WTC11 (cell line): ENCODE measurements around the gene HCFC2. TPM values are rescaled to one million over a fixed set of nuclear protein-coding genes. Genes with fewer than 3 reads are reported as not detected.

ENCODE experiments used
- ATAC-seq: fragments of 200-7000 bp; cut with Tn5 transposase; 2 replicates; pipeline ENCODE4 v1.10.0; 2021; ENCODE audit warnings: mild to moderate bottlenecking, moderate library complexity
- CTCF ChIA-PET: fragments of 300-600 bp; sonication (Branson Sonifier 250); formaldehyde crosslinking; loops from one replicate; lab custom pipeline; 2021; ENCODE audit warnings: antibody characterized with exemption; lab: Charles Lee
- POLR2A ChIA-PET: fragments of 350-600 bp; sonication (Branson Sonifier 250); formaldehyde crosslinking; loops from one replicate; lab custom pipeline; 2021; ENCODE audit warnings: antibody characterized with exemption; lab: Charles Lee
- DNase-seq: peaks from one replicate; pipeline ENCODE4 v3.0.0; 2021; ENCODE audit warnings: low spot score
- H3K27ac Mint-ChIP-seq: 2 replicates; pipeline ENCODE4 v1.8.0; 2021; ENCODE audit warnings: mixed read lengths
- H3K27me3 Mint-ChIP-seq: 2 replicates; pipeline ENCODE4 v1.8.0; 2021; ENCODE audit warnings: low read depth, mild to moderate bottlenecking, moderate library complexity, mixed read lengths
- H3K36me3 Mint-ChIP-seq: 2 replicates; pipeline ENCODE4 v1.8.0; 2021; ENCODE audit warnings: mixed read lengths
- H3K4me1 Mint-ChIP-seq: 2 replicates; pipeline ENCODE4 v1.8.0; 2022; ENCODE audit warnings: mixed read lengths
- H3K4me3 Mint-ChIP-seq: 2 replicates; pipeline ENCODE4 v1.8.0; 2021; ENCODE audit warnings: mild to moderate bottlenecking, moderate library complexity, mixed read lengths
- H3K9me3 Mint-ChIP-seq: 2 replicates; pipeline ENCODE4 v1.8.0; 2021; ENCODE audit warnings: mixed read lengths
- FOXJ3 ChIP-seq: sonication (generic); formaldehyde crosslinking; IDR thresholded peaks from 2 replicates; pipeline ENCODE4 v1.9.0; 2021; ENCODE audit warnings: missing genetic modification reagents, mild to moderate bottlenecking, borderline replicate concordance
- HMGA2 ChIP-seq: fragments of 250-450 bp; sonication (Bioruptor Pico); IDR thresholded peaks from 2 replicates; pipeline ENCODE4 v1.4.0; 2021; ENCODE audit warnings: mild to moderate bottlenecking, moderate library complexity
- JUN ChIP-seq: sonication (generic); formaldehyde crosslinking; IDR thresholded peaks from 2 replicates; pipeline ENCODE4 v1.8.0; 2023; ENCODE audit warnings: mild to moderate bottlenecking, missing genetic modification reagents
- SMAD4 ChIP-seq: sonication (generic); formaldehyde crosslinking; IDR thresholded peaks from 2 replicates; pipeline ENCODE4 v1.8.0; 2022; ENCODE audit warnings: mild to moderate bottlenecking, missing genetic modification reagents
- ZNF138 ChIP-seq: sonication (generic); formaldehyde crosslinking; conservative IDR thresholded peaks from 2 replicates; pipeline ENCODE4 v1.8.1; 2022; ENCODE audit warnings: mild to moderate bottlenecking, moderate library complexity, missing genetic modification reagents
- ZNF263 ChIP-seq: sonication (generic); formaldehyde crosslinking; IDR thresholded peaks from 2 replicates; pipeline ENCODE4 v1.8.1; 2022; ENCODE audit warnings: low read depth, mild to moderate bottlenecking, moderate library complexity, missing genetic modification reagents
- total RNA-seq: library from RNA; stranded (reverse); gene quantifications from 3 replicates; pipeline ENCODE4 v1.2.3, GENCODE V29; 2021
- TF ChIP-seq, protein P1 (sequence below): sonication (generic); formaldehyde crosslinking; IDR thresholded peaks from 2 replicates; pipeline ENCODE4 v1.8.0; 2022; ENCODE audit warnings: missing genetic modification reagents
- TF ChIP-seq, protein P2 (sequence below): fragments of 250-450 bp; sonication (Bioruptor Pico); IDR thresholded peaks from 2 replicates; pipeline ENCODE4 v1.9.0; 2021; ENCODE audit warnings: moderate library complexity, mild to moderate bottlenecking, inconsistent platforms, borderline replicate concordance
- TF ChIP-seq, protein P3 (sequence below): fragments of 250-450 bp; sonication (Bioruptor Pico); IDR thresholded peaks from 2 replicates; pipeline ENCODE4 v1.9.0; 2021; ENCODE audit warnings: mild to moderate bottlenecking, borderline replicate concordance
- TF ChIP-seq, protein P4 (sequence below): sonication (generic); formaldehyde crosslinking; IDR thresholded peaks from 2 replicates; pipeline ENCODE4 v1.8.0; 2022; ENCODE audit warnings: mild to moderate bottlenecking, missing genetic modification reagents
- TF ChIP-seq, protein P5 (sequence below): sonication (generic); formaldehyde crosslinking; IDR thresholded peaks from 2 replicates; pipeline ENCODE4 v1.8.0; 2023; ENCODE audit warnings: missing genetic modification reagents, mild to moderate bottlenecking, borderline replicate concordance
- TF ChIP-seq, protein P6 (sequence below): sonication (generic); formaldehyde crosslinking; IDR thresholded peaks from 2 replicates; pipeline ENCODE4 v1.8.1; 2022; ENCODE audit warnings: low read depth, mild to moderate bottlenecking, moderate library complexity, missing genetic modification reagents, borderline replicate concordance

Gene HCFC2
- total RNA-seq, 1 experiment from 2014 or later: 1.6 TPM

DNA sequence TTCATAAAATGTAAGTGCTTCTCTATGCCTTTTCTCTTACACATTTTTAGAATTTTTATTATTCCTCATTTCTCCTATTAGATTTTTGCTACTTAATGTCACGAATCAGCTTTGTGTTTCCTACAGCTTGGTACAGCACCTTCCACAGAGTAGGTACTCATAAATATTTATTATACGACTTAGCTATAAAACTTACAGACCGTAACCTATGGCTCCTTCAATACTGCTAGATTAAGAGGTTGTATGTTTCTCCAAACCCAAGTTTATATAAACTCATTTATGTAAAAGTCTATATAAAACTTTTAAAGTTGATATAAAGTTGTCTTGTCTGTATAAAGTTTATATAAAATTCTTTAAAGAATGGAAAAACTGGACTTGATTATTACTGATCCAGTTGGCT lies 62.2 kb downstream of the HCFC2 start:
- ATAC-seq (no peak), DNase-seq (no peak)
- Mint-ChIP-seq H3K27me3 (no peaks in the 10 kb centered on the region), H3K9me3 (no peaks in the 10 kb centered on the region), H3K36me3 (peaks cover 43% of the 10 kb centered on the region), H3K27ac (no peak overlapping the region), H3K4me1 (peaks cover 14% of the 10 kb centered on the region)
- CTCF ChIA-PET: no interaction called here
- TF ChIP-seq ZNF138 (CRISPR knock-in tag) (no peak), ZNF263 (CRISPR knock-in tag) (no peak), HMGA2 (CRISPR knock-in tag) (no peak), SMAD4 (no peak), FOXJ3 (CRISPR knock-in tag) (no peak), JUN (CRISPR knock-in tag) (no peak)
- TF ChIP-seq, protein P1, sequence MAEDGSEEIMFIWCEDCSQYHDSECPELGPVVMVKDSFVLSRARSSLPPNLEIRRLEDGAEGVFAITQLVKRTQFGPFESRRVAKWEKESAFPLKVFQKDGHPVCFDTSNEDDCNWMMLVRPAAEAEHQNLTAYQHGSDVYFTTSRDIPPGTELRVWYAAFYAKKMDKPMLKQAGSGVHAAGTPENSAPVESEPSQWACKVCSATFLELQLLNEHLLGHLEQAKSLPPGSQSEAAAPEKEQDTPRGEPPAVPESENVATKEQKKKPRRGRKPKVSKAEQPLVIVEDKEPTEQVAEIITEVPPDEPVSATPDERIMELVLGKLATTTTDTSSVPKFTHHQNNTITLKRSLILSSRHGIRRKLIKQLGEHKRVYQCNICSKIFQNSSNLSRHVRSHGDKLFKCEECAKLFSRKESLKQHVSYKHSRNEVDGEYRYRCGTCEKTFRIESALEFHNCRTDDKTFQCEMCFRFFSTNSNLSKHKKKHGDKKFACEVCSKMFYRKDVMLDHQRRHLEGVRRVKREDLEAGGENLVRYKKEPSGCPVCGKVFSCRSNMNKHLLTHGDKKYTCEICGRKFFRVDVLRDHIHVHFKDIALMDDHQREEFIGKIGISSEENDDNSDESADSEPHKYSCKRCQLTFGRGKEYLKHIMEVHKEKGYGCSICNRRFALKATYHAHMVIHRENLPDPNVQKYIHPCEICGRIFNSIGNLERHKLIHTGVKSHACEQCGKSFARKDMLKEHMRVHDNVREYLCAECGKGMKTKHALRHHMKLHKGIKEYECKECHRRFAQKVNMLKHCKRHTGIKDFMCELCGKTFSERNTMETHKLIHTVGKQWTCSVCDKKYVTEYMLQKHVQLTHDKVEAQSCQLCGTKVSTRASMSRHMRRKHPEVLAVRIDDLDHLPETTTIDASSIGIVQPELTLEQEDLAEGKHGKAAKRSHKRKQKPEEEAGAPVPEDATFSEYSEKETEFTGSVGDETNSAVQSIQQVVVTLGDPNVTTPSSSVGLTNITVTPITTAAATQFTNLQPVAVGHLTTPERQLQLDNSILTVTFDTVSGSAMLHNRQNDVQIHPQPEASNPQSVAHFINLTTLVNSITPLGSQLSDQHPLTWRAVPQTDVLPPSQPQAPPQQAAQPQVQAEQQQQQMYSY (CRISPR knock-in tag): no peak
- TF ChIP-seq, protein P2, sequence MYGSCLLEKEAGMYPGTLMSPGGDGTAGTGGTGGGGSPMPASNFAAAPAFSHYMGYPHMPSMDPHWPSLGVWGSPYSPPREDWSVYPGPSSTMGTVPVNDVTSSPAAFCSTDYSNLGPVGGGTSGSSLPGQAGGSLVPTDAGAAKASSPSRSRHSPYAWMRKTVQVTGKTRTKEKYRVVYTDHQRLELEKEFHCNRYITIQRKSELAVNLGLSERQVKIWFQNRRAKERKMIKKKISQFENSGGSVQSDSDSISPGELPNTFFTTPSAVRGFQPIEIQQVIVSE: no peak
- TF ChIP-seq, protein P3, sequence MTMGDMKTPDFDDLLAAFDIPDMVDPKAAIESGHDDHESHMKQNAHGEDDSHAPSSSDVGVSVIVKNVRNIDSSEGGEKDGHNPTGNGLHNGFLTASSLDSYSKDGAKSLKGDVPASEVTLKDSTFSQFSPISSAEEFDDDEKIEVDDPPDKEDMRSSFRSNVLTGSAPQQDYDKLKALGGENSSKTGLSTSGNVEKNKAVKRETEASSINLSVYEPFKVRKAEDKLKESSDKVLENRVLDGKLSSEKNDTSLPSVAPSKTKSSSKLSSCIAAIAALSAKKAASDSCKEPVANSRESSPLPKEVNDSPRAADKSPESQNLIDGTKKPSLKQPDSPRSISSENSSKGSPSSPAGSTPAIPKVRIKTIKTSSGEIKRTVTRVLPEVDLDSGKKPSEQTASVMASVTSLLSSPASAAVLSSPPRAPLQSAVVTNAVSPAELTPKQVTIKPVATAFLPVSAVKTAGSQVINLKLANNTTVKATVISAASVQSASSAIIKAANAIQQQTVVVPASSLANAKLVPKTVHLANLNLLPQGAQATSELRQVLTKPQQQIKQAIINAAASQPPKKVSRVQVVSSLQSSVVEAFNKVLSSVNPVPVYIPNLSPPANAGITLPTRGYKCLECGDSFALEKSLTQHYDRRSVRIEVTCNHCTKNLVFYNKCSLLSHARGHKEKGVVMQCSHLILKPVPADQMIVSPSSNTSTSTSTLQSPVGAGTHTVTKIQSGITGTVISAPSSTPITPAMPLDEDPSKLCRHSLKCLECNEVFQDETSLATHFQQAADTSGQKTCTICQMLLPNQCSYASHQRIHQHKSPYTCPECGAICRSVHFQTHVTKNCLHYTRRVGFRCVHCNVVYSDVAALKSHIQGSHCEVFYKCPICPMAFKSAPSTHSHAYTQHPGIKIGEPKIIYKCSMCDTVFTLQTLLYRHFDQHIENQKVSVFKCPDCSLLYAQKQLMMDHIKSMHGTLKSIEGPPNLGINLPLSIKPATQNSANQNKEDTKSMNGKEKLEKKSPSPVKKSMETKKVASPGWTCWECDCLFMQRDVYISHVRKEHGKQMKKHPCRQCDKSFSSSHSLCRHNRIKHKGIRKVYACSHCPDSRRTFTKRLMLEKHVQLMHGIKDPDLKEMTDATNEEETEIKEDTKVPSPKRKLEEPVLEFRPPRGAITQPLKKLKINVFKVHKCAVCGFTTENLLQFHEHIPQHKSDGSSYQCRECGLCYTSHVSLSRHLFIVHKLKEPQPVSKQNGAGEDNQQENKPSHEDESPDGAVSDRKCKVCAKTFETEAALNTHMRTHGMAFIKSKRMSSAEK (CRISPR knock-in tag): no peak
- TF ChIP-seq, protein P4, sequence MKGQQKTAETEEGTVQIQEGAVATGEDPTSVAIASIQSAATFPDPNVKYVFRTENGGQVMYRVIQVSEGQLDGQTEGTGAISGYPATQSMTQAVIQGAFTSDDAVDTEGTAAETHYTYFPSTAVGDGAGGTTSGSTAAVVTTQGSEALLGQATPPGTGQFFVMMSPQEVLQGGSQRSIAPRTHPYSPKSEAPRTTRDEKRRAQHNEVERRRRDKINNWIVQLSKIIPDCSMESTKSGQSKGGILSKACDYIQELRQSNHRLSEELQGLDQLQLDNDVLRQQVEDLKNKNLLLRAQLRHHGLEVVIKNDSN: no peak
- TF ChIP-seq, protein P5, sequence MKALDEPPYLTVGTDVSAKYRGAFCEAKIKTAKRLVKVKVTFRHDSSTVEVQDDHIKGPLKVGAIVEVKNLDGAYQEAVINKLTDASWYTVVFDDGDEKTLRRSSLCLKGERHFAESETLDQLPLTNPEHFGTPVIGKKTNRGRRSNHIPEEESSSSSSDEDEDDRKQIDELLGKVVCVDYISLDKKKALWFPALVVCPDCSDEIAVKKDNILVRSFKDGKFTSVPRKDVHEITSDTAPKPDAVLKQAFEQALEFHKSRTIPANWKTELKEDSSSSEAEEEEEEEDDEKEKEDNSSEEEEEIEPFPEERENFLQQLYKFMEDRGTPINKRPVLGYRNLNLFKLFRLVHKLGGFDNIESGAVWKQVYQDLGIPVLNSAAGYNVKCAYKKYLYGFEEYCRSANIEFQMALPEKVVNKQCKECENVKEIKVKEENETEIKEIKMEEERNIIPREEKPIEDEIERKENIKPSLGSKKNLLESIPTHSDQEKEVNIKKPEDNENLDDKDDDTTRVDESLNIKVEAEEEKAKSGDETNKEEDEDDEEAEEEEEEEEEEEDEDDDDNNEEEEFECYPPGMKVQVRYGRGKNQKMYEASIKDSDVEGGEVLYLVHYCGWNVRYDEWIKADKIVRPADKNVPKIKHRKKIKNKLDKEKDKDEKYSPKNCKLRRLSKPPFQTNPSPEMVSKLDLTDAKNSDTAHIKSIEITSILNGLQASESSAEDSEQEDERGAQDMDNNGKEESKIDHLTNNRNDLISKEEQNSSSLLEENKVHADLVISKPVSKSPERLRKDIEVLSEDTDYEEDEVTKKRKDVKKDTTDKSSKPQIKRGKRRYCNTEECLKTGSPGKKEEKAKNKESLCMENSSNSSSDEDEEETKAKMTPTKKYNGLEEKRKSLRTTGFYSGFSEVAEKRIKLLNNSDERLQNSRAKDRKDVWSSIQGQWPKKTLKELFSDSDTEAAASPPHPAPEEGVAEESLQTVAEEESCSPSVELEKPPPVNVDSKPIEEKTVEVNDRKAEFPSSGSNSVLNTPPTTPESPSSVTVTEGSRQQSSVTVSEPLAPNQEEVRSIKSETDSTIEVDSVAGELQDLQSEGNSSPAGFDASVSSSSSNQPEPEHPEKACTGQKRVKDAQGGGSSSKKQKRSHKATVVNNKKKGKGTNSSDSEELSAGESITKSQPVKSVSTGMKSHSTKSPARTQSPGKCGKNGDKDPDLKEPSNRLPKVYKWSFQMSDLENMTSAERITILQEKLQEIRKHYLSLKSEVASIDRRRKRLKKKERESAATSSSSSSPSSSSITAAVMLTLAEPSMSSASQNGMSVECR (CRISPR knock-in tag): no peak
- TF ChIP-seq, protein P6, sequence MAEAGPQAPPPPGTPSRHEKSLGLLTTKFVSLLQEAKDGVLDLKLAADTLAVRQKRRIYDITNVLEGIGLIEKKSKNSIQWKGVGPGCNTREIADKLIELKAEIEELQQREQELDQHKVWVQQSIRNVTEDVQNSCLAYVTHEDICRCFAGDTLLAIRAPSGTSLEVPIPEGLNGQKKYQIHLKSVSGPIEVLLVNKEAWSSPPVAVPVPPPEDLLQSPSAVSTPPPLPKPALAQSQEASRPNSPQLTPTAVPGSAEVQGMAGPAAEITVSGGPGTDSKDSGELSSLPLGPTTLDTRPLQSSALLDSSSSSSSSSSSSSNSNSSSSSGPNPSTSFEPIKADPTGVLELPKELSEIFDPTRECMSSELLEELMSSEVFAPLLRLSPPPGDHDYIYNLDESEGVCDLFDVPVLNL: no peak
- TF ChIP-seq, all 79 proteins: peak for 0
- POLR2A ChIA-PET: interaction anchor here (0.7 kb wide), 1 partner anchor 151 kb away, joined by 3 read pairs; no protein-coding TSS in a partner anchor
- H3K4me3 Mint-ChIP-seq: no peak overlapping the region
